HepG2 (cell line): Measurements from ENCODE around the gene ARL6IP4. TPM values are rescaled to one million over a fixed set of nuclear protein-coding genes. Genes with fewer than 3 reads are reported as not detected.
A peak's percentile ranks its signal among the peaks of the same experiment; 100 is the strongest.

Experiments used
- ATAC-seq: fragments of 200-7000 bp; cut with Tn5 transposase; 3 replicates; pipeline ENCODE4 v1.9.1; 2020; ENCODE audit warnings: mild to moderate bottlenecking, moderate library complexity
- BruUV-seq: library from RNA; stranded (reverse); fragments of 400-500 nt; replicated peaks from 2 replicates; lab custom pipeline; 2021; lab: Mats Ljungman, UMichigan
- CTCF ChIA-PET: fragments of 300-600 bp; formaldehyde crosslinking; extraction: SDS; loops from one replicate; lab custom pipeline; 2021; ENCODE audit warnings: low total read pairs, inconsistent platforms, low intra/inter-chr PET ratio; lab: Yijun Ruan, JAX
- POLR2A ChIA-PET: fragments of 350-600 bp; sonication (Branson Sonifier 250); formaldehyde crosslinking; loops from one replicate; lab custom pipeline; 2020; ENCODE audit warnings: antibody characterized with exemption, inconsistent platforms; lab: Yijun Ruan, JAX
- DNase-seq: peaks from one replicate; pipeline ENCODE4 v3.0.0-alpha.2; 2015; ENCODE audit warnings: low spot score
- FAIRE-seq: peaks from 3 replicates; lab custom pipeline; 2011; peaks lifted over from hg19 to GRCh38; lab: Jason Lieb, UNC
- H2AFZ ChIP-seq: one replicate; pipeline ENCODE4 v1.6.1; 2011; ENCODE audit warnings: low read length, inconsistent platforms
- H3K27ac ChIP-seq: fragments of 300-600 bp; 3 replicates; pipeline ENCODE4 v1.8.0; 2011; ENCODE audit warnings: mixed run types, mild to moderate bottlenecking, mixed read lengths, low read length, inconsistent platforms; ENCODE audit not compliant: insufficient read depth; ENCODE audit errors: extremely low read length
- H3K27me3 ChIP-seq, 2 experiments: fragments of 200-600 bp in 1 of 2; 2 replicates in 1 of 2; 3 replicates in 1 of 2; pipeline versions ENCODE4 v1.6.0 to v1.8.0; 2011; ENCODE audit warnings: low read length in 2 of 2, mild to moderate bottlenecking in 2 of 2, moderate library complexity in 2 of 2, inconsistent platforms in 1 of 2; ENCODE audit not compliant: insufficient read depth in 2 of 2, control insufficient read depth in 1 of 2
- H3K36me3 ChIP-seq, 2 experiments: fragments of 200-600 bp in 1 of 2; replicated peaks in 1 of 2; 2 replicates in 1 of 2; 3 replicates in 1 of 2; pipeline versions ENCODE4 v1.5.1 to v1.8.0; 2011; ENCODE audit warnings: low read length in 2 of 2, inconsistent platforms in 1 of 2; ENCODE audit not compliant: insufficient read depth in 2 of 2, control insufficient read depth in 1 of 2
- H3K4me1 ChIP-seq: 2 replicates; pipeline ENCODE4 v1.5.1; 2012; ENCODE audit warnings: low read length, inconsistent platforms; ENCODE audit not compliant: insufficient read depth
- H3K4me2 ChIP-seq: 2 replicates; pipeline ENCODE4 v1.6.0; 2011; ENCODE audit warnings: low read depth, low read length, inconsistent platforms
- H3K4me3 ChIP-seq, 3 experiments: fragments of 200-600 bp in 1 of 3; sonication (generic), shearing (Covaris generic) in 1 of 3; replicated peaks in 1 of 3; 2 replicates each; pipeline ENCODE4 v1.5.1; 2011 to 2016; ENCODE audit warnings: low read length in 3 of 3, inconsistent platforms in 2 of 3, low read depth in 2 of 3, mild to moderate bottlenecking in 2 of 3, control low read depth in 1 of 3, mixed read lengths in 1 of 3; ENCODE audit not compliant: insufficient read depth in 1 of 3
- H3K79me2 ChIP-seq: one replicate; pipeline ENCODE4 v1.6.1; 2011; ENCODE audit warnings: low read length, inconsistent platforms; ENCODE audit not compliant: insufficient read depth
- H3K9ac ChIP-seq: 2 replicates; pipeline ENCODE4 v1.6.0; 2011; ENCODE audit warnings: mild to moderate bottlenecking, low read depth, low read length, inconsistent platforms; ENCODE audit not compliant: insufficient read depth
- H3K9me3 ChIP-seq: 2 replicates; pipeline ENCODE4 v1.5.1; 2012; ENCODE audit warnings: mild to moderate bottlenecking, low read length
- H4K20me1 ChIP-seq: 2 replicates; pipeline ENCODE4 v1.6.0; 2011; ENCODE audit warnings: inconsistent platforms, mild to moderate bottlenecking, low read length, moderate library complexity; ENCODE audit not compliant: insufficient read depth
- CBX5 ChIP-seq: sonication (generic); formaldehyde crosslinking; IDR thresholded peaks from 2 replicates; pipeline ENCODE4 v1.4.0; 2020; ENCODE audit warnings: missing genetic modification reagents, borderline replicate concordance
- FOSL2 ChIP-seq: sonication (generic); formaldehyde crosslinking; IDR thresholded peaks from 2 replicates; pipeline ENCODE4 v1.4.0; 2020; ENCODE audit warnings: missing genetic modification reagents
- GATAD2A ChIP-seq: IDR thresholded peaks from 2 replicates; pipeline ENCODE4 v1.6.1; 2016
- HDAC2 ChIP-seq: sonication (generic); formaldehyde crosslinking; IDR thresholded peaks from 2 replicates; pipeline ENCODE4 v1.4.0; 2020; ENCODE audit warnings: missing genetic modification reagents
- KLF16 ChIP-seq, 2 experiments: sonication (generic) in 1 of 2; formaldehyde crosslinking in 1 of 2; IDR thresholded peaks; 2 replicates each; pipeline versions ENCODE4 v1.6.1 to v1.8.0; 2016 to 2023; ENCODE audit warnings: missing genetic modification reagents in 2 of 2, missing compliant biosample characterization in 1 of 2
- NFYC ChIP-seq: IDR thresholded peaks from 2 replicates; pipeline ENCODE4 v1.6.1; 2016; ENCODE audit warnings: missing genetic modification reagents, missing compliant biosample characterization
- SKIL ChIP-seq: sonication (generic); formaldehyde crosslinking; IDR thresholded peaks from 2 replicates; pipeline ENCODE4 v1.8.0; 2022; ENCODE audit warnings: missing genetic modification reagents, mild to moderate bottlenecking, moderate library complexity, borderline replicate concordance
- TBP ChIP-seq: sonication (generic); formaldehyde crosslinking; IDR thresholded peaks from 2 replicates; pipeline ENCODE4 v1.5.0; 2020; ENCODE audit warnings: missing genetic modification reagents
- TFDP2 ChIP-seq: sonication (generic); formaldehyde crosslinking; IDR thresholded peaks from 2 replicates; pipeline ENCODE4 v1.4.0; 2020; ENCODE audit warnings: missing genetic modification reagents
- ZNF329 ChIP-seq: sonication (generic); formaldehyde crosslinking; IDR thresholded peaks from 2 replicates; pipeline ENCODE4 v1.9.0; 2021; ENCODE audit warnings: low read depth, mild to moderate bottlenecking, missing genetic modification reagents
- ZNF740 ChIP-seq: sonication (generic); formaldehyde crosslinking; IDR thresholded peaks from 2 replicates; pipeline ENCODE4 v1.4.0; 2020; ENCODE audit warnings: missing genetic modification reagents
- ZNF788 ChIP-seq: sonication (generic); formaldehyde crosslinking; IDR thresholded peaks from 2 replicates; pipeline ENCODE4 v1.5.0; 2020; ENCODE audit warnings: mild to moderate bottlenecking, missing genetic modification reagents, borderline replicate concordance
- WGBS: methylation state at CpG from one replicate; pipeline ENCODE4 v1.1.6; 2017; ENCODE audit warnings: low lambda C conversion rate; 5-methylcytosine and 5-hydroxymethylcytosine counted together
- in situ Hi-C: cut with HindIII; loops from 2 replicates; pipeline ENCODE4 v1.10.0; 2017; ENCODE audit warnings: low pct_unique_long_range_greater_than_20kb; ENCODE audit not compliant: extremely low pct_ligation_motif_present
- intact Hi-C: fragments of 100-400 bp; cut with micrococcal nuclease; formaldehyde crosslinking; loops from one replicate; pipeline ENCODE4 v1.10.0; 2022; ENCODE audit not compliant: unreplicated experiment
- polyA plus RNA-seq, 8 experiments: library from polyadenylated mRNA; depleted of rRNA in 3 of 8; stranded (reverse) in 7 of 8; unstranded in 1 of 8; fragments of >200 nt; fragmentation: Illumina TruSeq in 4 of 8; extraction: Trizol in 4 of 8; gene quantifications; 2 replicates each; pipeline versions ENCODE4 v1.2.1 to v1.2.3, GENCODE V29; 2011 to 2016; ENCODE audit warnings: low read depth in 4 of 8, missing spikeins in 1 of 8, mixed read lengths in 1 of 8; ENCODE audit not compliant: insufficient read depth in 1 of 8
- total RNA-seq, 5 experiments: library from RNA; depleted of rRNA; stranded (reverse); fragments of >200 nt; fragmentation: Illumina TruSeq; extraction: Trizol; gene quantifications; 2 replicates each; pipeline ENCODE4 v1.2.3, GENCODE V29; 2016; ENCODE audit warnings: low read depth in 1 of 5

ARL6IP4 gene
- total and polyA plus RNA-seq, 2 of the 13 experiments (the other 11 are each of a cell fraction or from before 2014, with no cell fraction given), result 155 to 220 TPM

GRCh38 chr12:122951406-122951805 lies 29.1 kb upstream of the ARL6IP4 start (continued):
- TF ChIP-seq SKIL (CRISPR knock-in tag), result no peak

GRCh38 chr12:122951979-122952892 lies 28.2 kb upstream of the ARL6IP4 start:
- BruUV-seq, result no TSS peak
- Histone ChIP-seq H3K4me3 (no peak overlapping the region), H3K27me3 (no peaks in the 10 kb centered on the region), H3K36me3 (peaks cover 1 to 3% of the 10 kb centered on the region in 2 experiments; a peak in 1 of 5 replicates), H3K9ac (no peak overlapping the region), H3K9me3 (no peaks in the 10 kb centered on the region), H2AFZ (no peak overlapping the region), H3K27ac (no peak overlapping the region), H3K79me2 (no peaks in the 10 kb centered on the region), H3K4me1 (peaks cover 12% of the 10 kb centered on the region), H3K4me2 (no peak overlapping the region), H4K20me1 (no peaks in the 10 kb centered on the region)
- DNase-seq (peak; percentile 59), ATAC-seq (peak; percentile 98), FAIRE-seq (peak; percentile 93)
- POLR2A ChIA-PET, result interaction anchor here (0.6 kb wide), 1 partner anchor 146 kb away, joined by 3 read pairs; no protein-coding TSS in a partner anchor
- intact Hi-C loops (loop anchor here (1.0 to 2.0 kb wide), 3 partner anchors 72 to 159 kb away; no protein-coding TSS in a partner anchor), in situ Hi-C loops (no loop called here)
- CTCF ChIA-PET, result interaction anchor here (0.7 to 2.3 kb wide), 6 partner anchors 71 to 286 kb away, joined by 3 to 34 read pairs (median 10); no protein-coding TSS in a partner anchor
- 72% methylated on average over 9 of the region's 12 CpGs for WGBS
- TF ChIP-seq TFDP2 (CRISPR knock-in tag) (peak; percentile 20; the same call in 1 of the 2 replicates), ZNF329 (CRISPR knock-in tag) (peak; percentile 87), GATAD2A (CRISPR knock-in tag) (peak; percentile 38; the same call in 1 of the 2 replicates), HDAC2 (CRISPR knock-in tag) (peak; percentile 26; the same call in 1 of the 2 replicates), TBP (CRISPR knock-in tag) (no peak), FOSL2 (CRISPR knock-in tag) (peak; percentile 38; the same call in 1 of the 2 replicates), ZNF788 (CRISPR knock-in tag) (peak; percentile 55; the same call in 1 of the 2 replicates), CBX5 (CRISPR knock-in tag) (peak; percentile 59; the same call in 1 of the 2 replicates), NFYC (CRISPR knock-in tag) (no peak), ZNF740 (no peak), KLF16 (CRISPR knock-in tag; IDR thresholded peaks at IDR 0.05) (peak in 1 of 2 experiments; percentile 39; a peak in 2 of 4 replicates)
